ENCODE results near the gene SLC12A6. TPM values are rescaled to one million over a fixed set of nuclear protein-coding genes. Genes with fewer than 3 reads are reported as not detected.

Gene SLC12A6
- total and polyA plus RNA-seq, 2 donors = 6.6 to 22.2 TPM

DNA sequence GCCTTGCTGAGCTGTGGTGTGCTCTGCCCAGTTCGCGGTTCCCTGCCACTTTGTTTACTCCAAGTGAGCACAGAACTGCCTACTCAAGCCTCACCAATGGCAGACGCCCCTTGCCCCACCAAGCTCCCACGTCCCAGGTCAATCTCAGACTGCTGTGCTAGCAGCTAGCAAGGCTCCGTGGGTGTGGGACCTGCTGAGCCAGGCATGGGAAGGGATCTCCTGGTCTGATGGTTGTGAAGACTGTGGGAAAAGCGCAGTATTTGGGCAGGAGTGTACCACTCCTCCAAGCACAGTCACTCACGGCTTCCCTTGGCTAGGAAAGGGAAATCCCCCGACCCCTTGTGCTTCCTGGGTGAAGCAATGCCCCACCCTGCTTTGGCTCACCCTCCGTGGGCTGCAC is 45.0 kb downstream of the SLC12A6 start:
- WGBS = 90% methylated on average over 9 of the region's 9 CpGs
- Histone ChIP-seq H3K4me3 (ENCODE audit: low read depth, low read length) (no peak overlapping the region), H3K36me3 (ENCODE audit: insufficient read depth) (no peaks in the 10 kb centered on the region), H3K27ac (ENCODE audit: low read depth) (no peak overlapping the region), H3K4me1 (ENCODE audit: insufficient read depth) (no peaks in the 10 kb centered on the region)
- DNase-seq (ENCODE audit: extremely low spot score) = no peak

GRCh38 chr15:34284937-34285336 is 52.6 kb downstream of the SLC12A6 start:
- DNase-seq (ENCODE audit: extremely low spot score) = no peak
- no peaks in the 10 kb centered on the region for H3K4me1 ChIP-seq (ENCODE audit: insufficient read depth)
- H3K36me3 ChIP-seq (ENCODE audit: insufficient read depth) = no peaks in the 10 kb centered on the region
- H3K4me3 ChIP-seq (ENCODE audit: low read depth, low read length) = no peak overlapping the region
- 84% methylated on average over 2 of the region's 2 CpGs for WGBS
- H3K27ac ChIP-seq (ENCODE audit: low read depth) = no peak overlapping the region

DNA sequence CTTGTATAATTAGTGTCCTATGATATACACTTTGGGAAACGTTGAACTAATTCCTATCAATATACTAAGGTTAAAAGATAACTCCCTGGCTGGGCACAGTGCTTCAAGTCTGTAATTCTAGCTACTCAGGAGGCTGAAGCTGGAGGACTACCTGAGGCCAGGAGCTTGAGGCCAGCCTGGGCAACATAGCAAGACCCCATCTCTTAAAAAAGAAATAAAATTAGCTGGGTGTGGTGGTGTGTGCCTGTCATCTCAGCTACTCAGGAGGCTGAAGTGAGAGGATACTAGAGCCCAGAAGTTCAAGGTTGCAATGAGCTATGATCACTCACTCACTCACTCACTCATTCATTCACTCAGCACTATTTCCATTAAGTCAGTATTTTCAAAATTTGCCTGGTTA is 55.2 kb downstream of the SLC12A6 start:
- Histone ChIP-seq H3K4me1 (ENCODE audit: insufficient read depth) (no peaks in the 10 kb centered on the region), H3K27ac (ENCODE audit: low read depth) (no peak overlapping the region), H3K36me3 (ENCODE audit: insufficient read depth) (no peaks in the 10 kb centered on the region), H3K4me3 (ENCODE audit: low read depth, low read length) (no peak overlapping the region)
- 95% methylated on average over 1 of the region's 1 CpG for WGBS
- no peak for DNase-seq (ENCODE audit: extremely low spot score)

GRCh38 chr15:34280193-34280592 is 57.4 kb downstream of the SLC12A6 start:
- H3K27ac ChIP-seq (ENCODE audit: low read depth) = no peak overlapping the region
- no peaks in the 10 kb centered on the region for H3K36me3 ChIP-seq (ENCODE audit: insufficient read depth)
- no peak for DNase-seq (ENCODE audit: extremely low spot score)
- WGBS = 88% methylated on average over 4 of the region's 4 CpGs
- no peaks in the 10 kb centered on the region for H3K4me1 ChIP-seq (ENCODE audit: insufficient read depth)
- no peak overlapping the region for H3K4me3 ChIP-seq (ENCODE audit: low read depth, low read length)

DNA sequence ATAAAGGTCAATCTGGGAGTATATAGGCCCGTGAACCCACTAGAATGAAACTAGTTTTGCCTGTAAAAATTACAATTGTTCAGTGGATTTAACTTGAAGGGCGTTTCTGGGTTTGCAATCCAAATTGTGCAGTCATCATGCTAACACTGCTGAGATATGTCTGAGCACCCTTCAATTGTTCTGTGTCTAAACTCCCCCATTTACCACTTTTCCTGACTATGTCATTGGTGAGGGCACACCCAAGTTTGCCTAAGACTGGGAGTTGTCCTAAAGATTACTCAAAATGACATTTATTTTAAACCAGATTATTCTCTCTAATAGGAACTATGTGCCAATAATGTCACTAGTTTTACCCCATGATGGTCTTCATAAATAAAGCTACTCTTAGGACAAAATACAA is 58.2 kb downstream of the SLC12A6 start:
- no peak overlapping the region for H3K27ac ChIP-seq (ENCODE audit: low read depth)
- H3K36me3 ChIP-seq (ENCODE audit: insufficient read depth) = no peaks in the 10 kb centered on the region
- 78% methylated on average over 2 of the region's 2 CpGs for WGBS
- H3K4me3 ChIP-seq (ENCODE audit: low read depth, low read length) = no peak overlapping the region
- no peak for DNase-seq (ENCODE audit: extremely low spot score)
- no peaks in the 10 kb centered on the region for H3K4me1 ChIP-seq (ENCODE audit: insufficient read depth)

GRCh38 chr15:34275721-34276120 is 61.9 kb downstream of the SLC12A6 start:
- WGBS = 49% methylated on average over 1 of the region's 1 CpG
- Histone ChIP-seq H3K4me1 (ENCODE audit: insufficient read depth) (no peaks in the 10 kb centered on the region), H3K27ac (ENCODE audit: low read depth) (no peak overlapping the region), H3K36me3 (ENCODE audit: insufficient read depth) (peaks cover 2% of the 10 kb centered on the region), H3K4me3 (ENCODE audit: low read depth, low read length) (no peak overlapping the region)
- DNase-seq (ENCODE audit: extremely low spot score) = no peak

- no peak for DNase-seq (ENCODE audit: extremely low spot score)
- Histone ChIP-seq H3K4me1 (ENCODE audit: insufficient read depth) (no peaks in the 10 kb centered on the region), H3K36me3 (ENCODE audit: insufficient read depth) (peaks cover 2% of the 10 kb centered on the region), H3K4me3 (ENCODE audit: low read depth, low read length) (no peak overlapping the region), H3K27ac (ENCODE audit: low read depth) (no peak overlapping the region)
Measured at GRCh38 chr15:34275154-34275553, 62.4 kb downstream of the SLC12A6 start.

GRCh38 chr15:34271493-34271892 is 66.1 kb downstream of the SLC12A6 start:
- Histone ChIP-seq H3K4me1 (ENCODE audit: insufficient read depth) (no peaks in the 10 kb centered on the region), H3K27ac (ENCODE audit: low read depth) (no peak overlapping the region), H3K36me3 (ENCODE audit: insufficient read depth) (peaks cover 2% of the 10 kb centered on the region), H3K4me3 (ENCODE audit: low read depth, low read length) (no peak overlapping the region)
- WGBS = 71% methylated on average over 3 of the region's 3 CpGs
- no peak for DNase-seq (ENCODE audit: extremely low spot score)

GRCh38 chr15:34266751-34267150 is 70.8 kb downstream of the SLC12A6 start:
- Histone ChIP-seq H3K4me1 (ENCODE audit: insufficient read depth) (no peaks in the 10 kb centered on the region), H3K36me3 (ENCODE audit: insufficient read depth) (peaks cover 2% of the 10 kb centered on the region), H3K27ac (ENCODE audit: low read depth) (no peak overlapping the region), H3K4me3 (ENCODE audit: low read depth, low read length) (no peak overlapping the region)
- no peak for DNase-seq (ENCODE audit: extremely low spot score)

GRCh38 chr15:34264076-34264475 is 73.5 kb downstream of the SLC12A6 start:
- 83% methylated on average over 2 of the region's 2 CpGs for WGBS
- DNase-seq (ENCODE audit: extremely low spot score) = no peak
- no peaks in the 10 kb centered on the region for H3K4me1 ChIP-seq (ENCODE audit: insufficient read depth)
- no peak overlapping the region for H3K4me3 ChIP-seq (ENCODE audit: low read depth, low read length)
- no peak overlapping the region for H3K27ac ChIP-seq (ENCODE audit: low read depth)
- H3K36me3 ChIP-seq (ENCODE audit: insufficient read depth) = no peaks in the 10 kb centered on the region

DNA sequence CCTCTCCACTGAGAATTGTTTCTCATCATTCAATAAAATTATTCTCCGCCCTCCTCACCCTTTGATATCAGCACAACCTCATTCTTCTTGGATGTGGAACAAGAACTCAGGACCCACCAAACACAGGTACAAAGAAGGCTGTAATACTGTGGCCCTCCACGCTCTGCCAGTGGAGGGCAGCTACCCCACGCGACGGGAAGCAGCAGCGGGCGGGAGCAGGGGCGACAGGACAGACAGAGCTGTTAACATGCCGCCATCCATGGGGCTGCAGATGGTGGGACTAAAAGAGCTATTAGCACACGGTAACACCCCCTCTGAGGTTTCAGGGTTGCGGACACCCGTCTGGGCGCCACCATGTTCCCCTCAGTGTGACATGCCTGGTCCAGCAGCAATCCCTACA is 75.2 kb downstream of the SLC12A6 start:
- Histone ChIP-seq H3K27ac (ENCODE audit: low read depth) (no peak overlapping the region), H3K4me1 (ENCODE audit: insufficient read depth) (no peaks in the 10 kb centered on the region), H3K36me3 (ENCODE audit: insufficient read depth) (peaks cover 6% of the 10 kb centered on the region), H3K4me3 (ENCODE audit: low read depth, low read length) (no peak overlapping the region)
- DNase-seq (ENCODE audit: extremely low spot score) = no peak
- 90% methylated on average over 13 of the region's 13 CpGs for WGBS

- peaks cover 6% of the 10 kb centered on the region for H3K36me3 ChIP-seq (ENCODE audit: insufficient read depth)
- WGBS = 62% methylated on average over 3 of the region's 3 CpGs
Measured at GRCh38 chr15:34259566-34259965, 78.0 kb downstream of the SLC12A6 start.

GRCh38 chr15:34258151-34258550 is 79.4 kb downstream of the SLC12A6 start:
- no peak for DNase-seq (ENCODE audit: extremely low spot score)
- no peak overlapping the region for H3K4me3 ChIP-seq (ENCODE audit: low read depth, low read length)
- H3K36me3 ChIP-seq (ENCODE audit: insufficient read depth) = peaks cover 6% of the 10 kb centered on the region
- 89% methylated on average over 2 of the region's 2 CpGs for WGBS
- no peak overlapping the region for H3K27ac ChIP-seq (ENCODE audit: low read depth)
- H3K4me1 ChIP-seq (ENCODE audit: insufficient read depth) = no peaks in the 10 kb centered on the region

More at GRCh38 chr15:34259566-34259965, 78.0 kb downstream of the SLC12A6 start:
- no peaks in the 10 kb centered on the region for H3K4me1 ChIP-seq (ENCODE audit: insufficient read depth)
- no peak for DNase-seq (ENCODE audit: extremely low spot score)
- H3K4me3 ChIP-seq (ENCODE audit: low read depth, low read length) = no peak overlapping the region
- H3K27ac ChIP-seq (ENCODE audit: low read depth) = no peak overlapping the region

GRCh38 chr15:34252545-34252944 is 85.0 kb downstream of the SLC12A6 start:
- H3K36me3 ChIP-seq (ENCODE audit: insufficient read depth) = peaks cover 3% of the 10 kb centered on the region
- no peak overlapping the region for H3K27ac ChIP-seq (ENCODE audit: low read depth)

DNA sequence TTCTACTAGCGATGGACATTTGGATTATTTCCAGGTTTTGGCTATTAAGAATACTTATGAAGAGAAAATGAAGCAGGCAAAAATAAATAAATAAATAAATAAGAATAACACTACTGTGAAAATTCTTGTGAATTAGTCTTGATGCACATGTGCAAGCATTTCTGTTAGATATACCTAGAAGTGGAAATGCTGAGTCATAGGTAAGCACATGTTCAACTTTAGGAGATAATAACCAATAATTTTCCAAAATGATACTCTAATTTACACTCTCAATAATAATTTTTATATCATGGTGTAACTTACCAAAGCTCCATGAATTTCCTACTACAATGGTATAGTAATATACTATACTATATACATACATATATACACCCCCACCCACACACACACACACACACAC is 89.4 kb downstream of the SLC12A6 start:
- 99% methylated on average over 1 of the region's 1 CpG for WGBS
- Histone ChIP-seq H3K36me3 (ENCODE audit: insufficient read depth) (peaks cover 5% of the 10 kb centered on the region), H3K27ac (ENCODE audit: low read depth) (no peak overlapping the region), H3K4me3 (ENCODE audit: low read depth, low read length) (no peak overlapping the region), H3K4me1 (ENCODE audit: insufficient read depth) (no peaks in the 10 kb centered on the region)
- no peak for DNase-seq (ENCODE audit: extremely low spot score)

More at GRCh38 chr15:34252545-34252944, 85.0 kb downstream of the SLC12A6 start:
- DNase-seq (ENCODE audit: extremely low spot score) = no peak
- Histone ChIP-seq H3K4me1 (ENCODE audit: insufficient read depth) (no peaks in the 10 kb centered on the region), H3K4me3 (ENCODE audit: low read depth, low read length) (no peak overlapping the region)
